ENCODE results near the gene PLEKHS1.

The PLEKHS1 gene

DNA sequence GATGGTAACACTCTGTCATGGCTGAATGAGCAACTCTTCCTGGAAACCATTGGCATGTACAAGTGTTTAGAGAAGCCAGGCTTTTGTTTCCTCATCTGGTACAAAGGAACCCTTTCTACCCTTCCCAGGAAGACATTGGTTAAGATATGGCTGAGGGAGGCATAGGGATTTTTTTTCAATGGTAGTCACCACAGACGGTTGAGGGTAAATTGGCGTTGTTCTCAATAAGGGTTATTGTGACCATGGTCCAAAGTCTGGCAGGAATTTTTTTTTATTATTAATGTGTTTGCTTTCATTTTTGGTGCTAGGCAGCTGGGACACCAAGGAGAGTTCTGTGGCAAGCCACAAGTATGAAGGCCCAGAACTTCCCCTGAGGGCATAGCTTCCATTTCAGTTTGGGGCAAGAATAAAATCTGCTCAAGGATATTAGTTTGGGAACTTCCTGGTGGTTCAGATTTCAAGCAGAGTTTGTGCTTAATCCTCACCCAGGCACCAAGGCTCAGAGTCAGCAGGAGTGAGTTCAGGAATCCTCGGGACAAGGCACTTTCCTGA, at the start of gene PLEKHS1:
Gene PLEKHS1, plus strand, starts transcription at position 502 of the 552 bp plus-strand sequence. CDS start 3,596 bp downstream, outside the sequence.
- no peak for DNase-seq (ENCODE audit: low read depth)
- H3K4me3 ChIP-seq (ENCODE audit: low read depth, low read length) = no peak within 1 kb of the TSS
- TF ChIP-seq, protein P1, sequence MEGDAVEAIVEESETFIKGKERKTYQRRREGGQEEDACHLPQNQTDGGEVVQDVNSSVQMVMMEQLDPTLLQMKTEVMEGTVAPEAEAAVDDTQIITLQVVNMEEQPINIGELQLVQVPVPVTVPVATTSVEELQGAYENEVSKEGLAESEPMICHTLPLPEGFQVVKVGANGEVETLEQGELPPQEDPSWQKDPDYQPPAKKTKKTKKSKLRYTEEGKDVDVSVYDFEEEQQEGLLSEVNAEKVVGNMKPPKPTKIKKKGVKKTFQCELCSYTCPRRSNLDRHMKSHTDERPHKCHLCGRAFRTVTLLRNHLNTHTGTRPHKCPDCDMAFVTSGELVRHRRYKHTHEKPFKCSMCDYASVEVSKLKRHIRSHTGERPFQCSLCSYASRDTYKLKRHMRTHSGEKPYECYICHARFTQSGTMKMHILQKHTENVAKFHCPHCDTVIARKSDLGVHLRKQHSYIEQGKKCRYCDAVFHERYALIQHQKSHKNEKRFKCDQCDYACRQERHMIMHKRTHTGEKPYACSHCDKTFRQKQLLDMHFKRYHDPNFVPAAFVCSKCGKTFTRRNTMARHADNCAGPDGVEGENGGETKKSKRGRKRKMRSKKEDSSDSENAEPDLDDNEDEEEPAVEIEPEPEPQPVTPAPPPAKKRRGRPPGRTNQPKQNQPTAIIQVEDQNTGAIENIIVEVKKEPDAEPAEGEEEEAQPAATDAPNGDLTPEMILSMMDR (conservative IDR thresholded peaks at IDR 0.05; ENCODE audit: low read depth, low read length) = no peak

DNA sequence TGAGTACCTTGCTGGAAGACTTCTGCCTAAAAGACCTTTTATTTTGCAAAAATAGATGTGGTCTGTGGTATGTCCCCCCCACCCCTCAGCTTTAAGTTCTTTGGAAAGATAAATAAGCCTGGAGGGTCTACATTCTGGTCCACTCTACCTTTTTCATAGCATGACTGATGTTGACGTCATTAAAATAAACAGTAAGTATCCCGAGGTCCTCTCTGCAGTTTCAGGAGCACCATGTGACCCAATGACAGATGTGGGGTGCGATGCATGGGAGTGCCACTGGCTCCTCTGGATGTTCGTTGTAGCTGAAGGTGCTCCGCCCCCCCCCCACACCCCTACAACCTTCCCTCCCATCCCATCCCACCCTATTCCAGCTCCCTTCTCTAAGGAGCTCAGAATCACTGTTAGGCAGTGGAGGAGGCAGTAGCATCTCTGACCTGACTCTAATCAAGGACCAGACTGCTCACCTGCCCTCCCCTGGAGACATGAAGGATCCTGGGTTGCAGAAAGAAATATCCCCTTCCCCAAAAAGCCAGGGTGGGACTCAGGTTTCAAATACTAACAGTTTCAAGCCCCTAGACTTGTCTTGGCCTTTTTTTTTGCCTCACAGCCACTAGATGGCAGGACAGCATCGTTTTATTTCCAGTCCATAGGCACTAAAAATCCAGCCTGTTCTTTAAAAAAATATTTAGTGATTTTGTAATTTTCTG, 46.7 kb upstream of the PLEKHS1 start:
- peak; percentile 75 for DNase-seq (ENCODE audit: low read depth)
- H3K4me3 ChIP-seq (ENCODE audit: low read depth, low read length) = no peak overlapping the region
- TF ChIP-seq, protein P1 (conservative IDR thresholded peaks at IDR 0.05; ENCODE audit: low read depth, low read length) = peak; percentile 80

DNA sequence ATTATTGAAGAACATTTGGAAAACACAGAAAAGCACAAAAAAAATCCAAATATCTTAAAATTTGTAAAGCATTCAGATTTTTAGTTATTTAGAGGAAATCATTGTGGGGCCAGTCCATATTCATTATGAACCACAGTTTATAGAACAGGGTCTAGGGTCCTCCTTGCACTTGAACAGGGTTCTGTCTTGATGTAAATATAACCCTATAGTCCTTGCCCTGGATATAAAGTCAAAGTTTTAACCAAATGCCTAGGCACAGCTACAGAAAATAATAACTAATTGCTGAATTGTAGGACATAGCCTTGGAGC, 46.2 kb upstream of the PLEKHS1 start:
- TF ChIP-seq, protein P1 (conservative IDR thresholded peaks at IDR 0.05; ENCODE audit: low read depth, low read length) = no peak
- DNase-seq (ENCODE audit: low read depth) = no peak
- no peak overlapping the region for H3K4me3 ChIP-seq (ENCODE audit: low read depth, low read length)

DNA sequence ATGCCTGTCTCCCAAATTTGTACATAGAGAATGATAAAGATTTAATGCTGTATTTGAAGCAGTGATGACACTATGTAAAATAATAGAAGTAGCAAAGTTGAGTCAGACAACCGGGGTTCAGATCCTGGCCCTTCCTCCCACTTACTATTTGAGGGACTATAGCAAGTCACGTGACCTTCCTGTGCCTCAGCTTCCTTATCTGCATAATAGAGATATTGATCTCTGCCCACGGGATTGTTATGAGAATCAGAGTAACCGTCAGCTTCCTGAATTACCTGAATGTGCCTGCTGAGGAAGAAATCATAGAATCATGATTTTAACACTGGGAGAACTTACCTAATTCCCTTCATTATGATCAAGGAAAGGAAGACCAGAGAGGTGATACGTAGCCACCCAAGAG, 44.9 kb upstream of the PLEKHS1 start:
- TF ChIP-seq, protein P1 (conservative IDR thresholded peaks at IDR 0.05; ENCODE audit: low read depth, low read length) = no peak
- no peak overlapping the region for H3K4me3 ChIP-seq (ENCODE audit: low read depth, low read length)
- DNase-seq (ENCODE audit: low read depth) = no peak

DNA sequence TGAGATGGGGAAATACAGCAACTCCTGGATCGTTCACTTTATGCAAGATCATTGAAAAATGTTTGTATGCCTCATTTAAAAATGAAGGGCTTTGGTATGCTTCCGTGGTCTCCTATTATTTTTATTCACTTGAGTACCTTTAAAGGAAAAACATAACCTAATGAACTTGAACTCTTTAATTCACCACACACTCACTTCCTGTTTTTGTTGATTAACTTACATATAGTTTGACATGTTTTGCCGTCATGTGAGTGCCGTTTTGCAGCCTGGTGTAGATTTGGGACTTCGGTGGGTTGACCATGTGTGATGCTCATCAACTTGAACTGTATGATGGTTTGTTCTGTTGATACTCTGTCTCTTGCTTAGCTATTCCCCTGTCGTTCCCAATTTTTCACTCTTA, 42.8 kb upstream of the PLEKHS1 start:
- no peak overlapping the region for H3K4me3 ChIP-seq (ENCODE audit: low read depth, low read length)
- TF ChIP-seq, protein P1 (conservative IDR thresholded peaks at IDR 0.05; ENCODE audit: low read depth, low read length) = no peak

DNA sequence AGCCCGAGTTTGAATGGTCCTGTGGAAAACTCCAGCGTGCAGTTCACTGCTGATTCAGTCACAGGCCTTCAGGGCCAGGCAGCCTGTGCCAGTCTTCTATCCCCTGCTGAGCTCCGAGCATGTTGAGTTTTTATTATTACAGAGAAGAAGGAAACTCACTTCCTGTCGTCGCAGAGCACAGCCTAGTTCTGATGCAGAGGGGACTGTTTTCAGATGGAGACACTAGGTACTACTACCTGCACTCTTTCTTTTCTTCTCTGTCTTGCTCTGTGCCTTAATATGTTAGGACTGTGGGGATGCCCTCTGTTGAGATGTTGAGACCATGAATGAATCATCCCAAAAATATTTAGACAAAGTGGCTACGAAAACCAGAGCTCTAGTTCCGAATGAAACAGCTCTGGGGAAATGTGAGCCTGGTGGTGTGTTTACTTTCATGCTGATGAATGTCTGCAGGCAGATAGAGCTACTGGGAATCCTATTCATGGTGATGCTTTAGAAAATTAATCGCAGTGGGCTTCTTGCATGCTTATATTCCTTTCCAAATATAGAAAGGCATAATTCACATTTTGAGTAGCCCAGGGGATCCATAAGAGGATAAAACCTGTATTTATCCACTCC, 42.2 kb upstream of the PLEKHS1 start:
- peak; percentile 86 for DNase-seq (ENCODE audit: low read depth)
- TF ChIP-seq, protein P1 (conservative IDR thresholded peaks at IDR 0.05; ENCODE audit: low read depth, low read length) = no peak
- H3K4me3 ChIP-seq (ENCODE audit: low read depth, low read length) = no peak overlapping the region

More for the DNA sequence above, 42.8 kb upstream of the PLEKHS1 start:
- no peak for DNase-seq (ENCODE audit: low read depth)

All from choroid plexus epithelial cell (primary cell).